Mesothelial cell of epicardium (in vitro differentiated cells): Measurements from ENCODE around the gene STK26. TPM values are rescaled to one million over a fixed set of nuclear protein-coding genes. Genes with fewer than 3 reads are reported as not detected.

Experiments
- DNase-seq, 2 experiments: peaks; one replicate each; pipeline ENCODE4 v3.0.0; 2021; ENCODE audit warnings: low spot score in 2 of 2; ENCODE audit not compliant: unreplicated experiment in 2 of 2
- H3K27ac Mint-ChIP-seq: 2 replicates; pipeline ENCODE4 v1.8.0; 2021; ENCODE audit warnings: mixed read lengths
- H3K27me3 Mint-ChIP-seq: 2 replicates; pipeline ENCODE4 v1.8.0; 2021; ENCODE audit warnings: low read depth, mixed read lengths
- H3K36me3 Mint-ChIP-seq: 2 replicates; pipeline ENCODE4 v1.8.0; 2021; ENCODE audit warnings: mixed read lengths
- H3K4me1 Mint-ChIP-seq: 2 replicates; pipeline ENCODE4 v1.8.0; 2021; ENCODE audit warnings: mixed read lengths
- H3K4me3 Mint-ChIP-seq: 2 replicates; pipeline ENCODE4 v1.8.0; 2021; ENCODE audit warnings: mild to moderate bottlenecking, moderate library complexity, mixed read lengths
- H3K9me3 Mint-ChIP-seq: 2 replicates; pipeline ENCODE4 v1.8.0; 2021; ENCODE audit warnings: mixed read lengths
- total RNA-seq: library from RNA; stranded (reverse); gene quantifications from 3 replicates; pipeline ENCODE4 v1.2.1, GENCODE V29; 2021
- TF ChIP-seq, protein P1 (sequence below): fragments of 200-600 bp; sonication (generic); IDR thresholded peaks from one replicate; pipeline ENCODE4 v1.5.0; 2021; ENCODE audit warnings: antibody characterized with exemption; ENCODE audit not compliant: unreplicated experiment

Gene STK26
- total RNA-seq, 1 donor from 2014 or later: 96.0 TPM

DNA sequence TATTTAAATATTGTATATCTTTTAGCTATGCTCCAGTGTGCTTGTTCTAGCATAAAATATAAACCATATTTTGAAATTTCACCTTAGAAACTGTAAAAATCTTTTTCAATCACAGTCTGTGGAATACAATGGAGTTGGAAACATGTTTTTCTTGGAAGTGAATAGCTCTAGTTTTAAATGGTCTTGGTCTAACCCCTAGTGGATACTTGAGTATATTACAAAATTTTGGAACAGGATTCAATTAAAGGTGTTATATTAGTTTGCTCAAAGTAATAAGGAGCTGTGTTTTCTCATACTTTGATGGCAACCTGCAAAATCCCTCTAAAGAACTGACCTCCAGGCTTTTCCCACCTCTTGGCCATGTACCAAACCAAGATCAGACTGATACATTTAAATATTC is 48.2 kb downstream of the STK26 start:
- H3K4me3 Mint-ChIP-seq: no peak overlapping the region
- H3K4me1 Mint-ChIP-seq: peaks cover 4% of the 10 kb centered on the region
- DNase-seq: no peak
- H3K36me3 Mint-ChIP-seq: peaks cover 18% of the 10 kb centered on the region
- no peaks in the 10 kb centered on the region for H3K9me3 Mint-ChIP-seq
- H3K27ac Mint-ChIP-seq: peak overlapping the region; percentile 43
- TF ChIP-seq, protein P1, sequence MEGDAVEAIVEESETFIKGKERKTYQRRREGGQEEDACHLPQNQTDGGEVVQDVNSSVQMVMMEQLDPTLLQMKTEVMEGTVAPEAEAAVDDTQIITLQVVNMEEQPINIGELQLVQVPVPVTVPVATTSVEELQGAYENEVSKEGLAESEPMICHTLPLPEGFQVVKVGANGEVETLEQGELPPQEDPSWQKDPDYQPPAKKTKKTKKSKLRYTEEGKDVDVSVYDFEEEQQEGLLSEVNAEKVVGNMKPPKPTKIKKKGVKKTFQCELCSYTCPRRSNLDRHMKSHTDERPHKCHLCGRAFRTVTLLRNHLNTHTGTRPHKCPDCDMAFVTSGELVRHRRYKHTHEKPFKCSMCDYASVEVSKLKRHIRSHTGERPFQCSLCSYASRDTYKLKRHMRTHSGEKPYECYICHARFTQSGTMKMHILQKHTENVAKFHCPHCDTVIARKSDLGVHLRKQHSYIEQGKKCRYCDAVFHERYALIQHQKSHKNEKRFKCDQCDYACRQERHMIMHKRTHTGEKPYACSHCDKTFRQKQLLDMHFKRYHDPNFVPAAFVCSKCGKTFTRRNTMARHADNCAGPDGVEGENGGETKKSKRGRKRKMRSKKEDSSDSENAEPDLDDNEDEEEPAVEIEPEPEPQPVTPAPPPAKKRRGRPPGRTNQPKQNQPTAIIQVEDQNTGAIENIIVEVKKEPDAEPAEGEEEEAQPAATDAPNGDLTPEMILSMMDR: peak; percentile 71
- no peaks in the 10 kb centered on the region for H3K27me3 Mint-ChIP-seq

DNA sequence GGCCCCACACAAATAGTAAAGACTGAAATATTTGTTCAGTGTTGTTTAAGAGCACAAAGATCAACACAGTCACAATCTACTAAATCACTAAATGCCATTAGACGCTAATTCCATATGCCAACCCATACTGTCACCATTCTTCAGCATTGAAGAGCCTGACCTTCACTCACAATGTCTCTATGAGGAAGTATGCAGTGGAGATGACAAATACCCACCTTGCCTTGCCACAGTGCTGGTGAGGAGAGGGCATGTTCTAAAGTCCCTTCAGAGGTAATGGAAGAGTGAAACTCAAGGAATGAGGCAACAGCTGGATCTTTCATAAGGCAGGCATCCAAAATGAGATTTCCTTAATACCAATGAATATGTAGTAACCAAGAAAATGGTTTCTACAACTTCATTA is 54.3 kb downstream of the STK26 start:
- H3K4me3 Mint-ChIP-seq: no peak overlapping the region
- H3K4me1 Mint-ChIP-seq: no peaks in the 10 kb centered on the region
- TF ChIP-seq, protein P1: no peak
- DNase-seq: no peak
- no peak overlapping the region for H3K27ac Mint-ChIP-seq
- H3K27me3 Mint-ChIP-seq: no peaks in the 10 kb centered on the region
- H3K9me3 Mint-ChIP-seq: no peaks in the 10 kb centered on the region
- H3K36me3 Mint-ChIP-seq: peaks cover 9% of the 10 kb centered on the region

DNA sequence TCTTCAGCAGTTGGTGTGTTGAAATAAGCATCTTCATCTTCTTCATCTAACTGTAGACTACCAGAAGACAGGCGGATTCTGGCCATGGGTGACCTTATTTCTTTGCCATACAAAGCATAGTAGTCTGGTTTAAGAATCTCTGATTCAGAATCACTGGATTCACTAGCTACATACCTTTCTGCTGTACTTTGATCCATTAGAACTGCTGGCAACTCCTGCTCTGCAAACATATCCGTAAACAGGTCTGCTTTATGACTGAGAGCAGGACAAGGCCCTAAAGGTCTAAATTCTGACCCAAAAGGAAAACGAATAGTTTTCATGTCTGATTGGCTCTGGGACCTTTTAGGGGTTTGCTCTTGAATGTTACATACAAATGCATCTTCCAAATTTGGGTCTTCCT is 54.8 kb downstream of the STK26 start:
- Mint-ChIP-seq H3K36me3 (peaks cover 7% of the 10 kb centered on the region), H3K27ac (no peak overlapping the region), H3K4me3 (no peak overlapping the region), H3K4me1 (no peaks in the 10 kb centered on the region), H3K9me3 (no peaks in the 10 kb centered on the region), H3K27me3 (no peaks in the 10 kb centered on the region)
- TF ChIP-seq, protein P1: no peak
- no peak for DNase-seq

DNA sequence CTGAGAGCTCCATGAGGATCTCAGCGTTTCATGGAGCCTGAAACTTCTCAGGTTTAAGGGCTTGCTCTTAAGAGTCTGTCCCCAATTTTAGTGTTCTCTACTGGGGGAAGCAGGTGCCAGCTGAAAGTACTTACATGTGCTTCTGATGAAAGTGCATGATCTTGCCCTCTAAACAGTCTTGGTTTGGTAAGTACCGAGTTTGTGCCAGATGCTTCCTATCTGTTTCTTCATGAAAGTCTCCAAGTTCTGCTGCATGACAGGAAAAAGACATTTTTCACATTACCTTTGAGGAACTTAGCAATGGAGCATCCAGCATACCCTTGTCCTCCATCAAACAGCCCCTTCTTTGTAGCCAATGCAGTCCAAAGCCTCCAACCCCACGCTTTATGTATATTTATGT is 62.7 kb downstream of the STK26 start:
- Mint-ChIP-seq H3K4me3 (no peak overlapping the region), H3K27me3 (peaks cover 2% of the 10 kb centered on the region), H3K4me1 (peaks cover 6% of the 10 kb centered on the region), H3K36me3 (no peaks in the 10 kb centered on the region), H3K9me3 (peaks cover 6% of the 10 kb centered on the region), H3K27ac (no peak overlapping the region)
- TF ChIP-seq, protein P1: no peak
- DNase-seq: no peak

DNA sequence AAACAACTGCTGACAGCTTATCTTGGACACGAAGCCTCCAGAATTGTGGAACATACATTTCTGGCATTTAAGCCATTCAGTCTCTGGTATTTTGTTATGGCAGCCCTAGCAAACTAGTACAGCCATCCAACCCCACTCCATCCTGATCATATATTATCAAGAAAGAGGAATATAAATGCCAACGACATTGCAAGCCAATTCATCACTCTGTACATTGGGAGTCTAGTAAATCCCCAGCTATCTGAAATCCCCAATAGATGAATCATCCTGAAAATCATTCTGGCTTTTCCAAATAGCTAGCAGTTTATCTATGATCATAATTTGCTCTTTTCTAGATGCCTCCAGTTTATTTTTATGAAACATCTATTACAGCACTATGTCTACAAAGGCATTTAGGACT is 63.6 kb downstream of the STK26 start:
- H3K9me3 Mint-ChIP-seq: peaks cover 6% of the 10 kb centered on the region
- H3K4me1 Mint-ChIP-seq: peaks cover 6% of the 10 kb centered on the region
- DNase-seq: no peak
- TF ChIP-seq, protein P1: no peak
- no peak overlapping the region for H3K4me3 Mint-ChIP-seq
- H3K27me3 Mint-ChIP-seq: peaks cover 2% of the 10 kb centered on the region
- H3K27ac Mint-ChIP-seq: no peak overlapping the region
- H3K36me3 Mint-ChIP-seq: no peaks in the 10 kb centered on the region

DNA sequence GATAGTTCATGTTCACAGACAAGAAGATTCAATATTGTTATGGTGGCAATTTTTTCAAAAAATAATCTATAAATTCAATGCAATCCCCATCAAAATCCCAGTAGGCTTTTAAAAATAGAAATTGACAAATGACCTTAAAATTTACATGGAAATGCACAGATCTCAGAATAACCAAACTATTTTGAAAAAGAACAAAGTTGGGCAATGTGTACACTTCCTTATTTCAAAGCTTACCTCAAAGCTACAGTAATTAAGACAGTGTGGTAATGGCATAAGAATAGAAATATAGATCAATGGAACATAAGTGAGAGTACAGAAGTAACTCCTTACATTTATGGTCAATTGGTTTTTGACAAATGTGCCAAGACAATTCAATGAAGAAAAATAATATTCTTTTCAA is 65.8 kb downstream of the STK26 start:
- peaks cover 6% of the 10 kb centered on the region for H3K9me3 Mint-ChIP-seq
- H3K4me3 Mint-ChIP-seq: no peak overlapping the region
- no peak overlapping the region for H3K27ac Mint-ChIP-seq
- peaks cover 23% of the 10 kb centered on the region for H3K4me1 Mint-ChIP-seq
- TF ChIP-seq, protein P1: no peak
- DNase-seq: no peak
- no peaks in the 10 kb centered on the region for H3K36me3 Mint-ChIP-seq
- H3K27me3 Mint-ChIP-seq: no peaks in the 10 kb centered on the region
